Uterus (tissue), 2 donors: ENCODE measurements around the gene LHFPL4.

ENCODE experiments used
- CTCF ChIP-seq, 4 experiments: fragments of 200-600 bp in 2 of 4; fragments of 450-650 bp in 2 of 4; sonication (generic) in 2 of 4; IDR thresholded peaks; one replicate each; pipeline ENCODE4 v1.5.1; 2016 to 2019; ENCODE audit warnings: antibody characterized with exemption in 4 of 4, mild to moderate bottlenecking in 2 of 4, moderate library complexity in 1 of 4
- POLR2A ChIP-seq, 2 donors: fragments of 450-650 bp; IDR thresholded peaks; one replicate each; pipeline ENCODE4 v1.6.1; 2016; ENCODE audit warnings: antibody characterized with exemption in 2 of 2, mild to moderate bottlenecking in 1 of 2, moderate library complexity in 1 of 2

- TF ChIP-seq CTCF (IDR thresholded peaks at IDR 0.05) (no peak), POLR2A (IDR thresholded peaks at IDR 0.05) (no peak)
Observed at GRCh38 chr3:9508781-9509180, 44.8 kb downstream of the LHFPL4 start.
